Ascending aorta (tissue), 2 donors: ENCODE results near the gene TIMM17A. TPM values are rescaled to one million over a fixed set of nuclear protein-coding genes. Genes with fewer than 3 reads are reported as not detected.

Source experiments
- DNase-seq, 2 donors: peaks; one replicate each; pipeline ENCODE4 v3.0.0-alpha.2; 2019; ENCODE audit warnings: low spot score in 2 of 2
- H3K27ac ChIP-seq, 2 donors: fragments of 200-600 bp; sonication (generic); one replicate each; pipeline ENCODE4 v1.5.1; 2016 to 2017; ENCODE audit warnings: mild to moderate bottlenecking in 1 of 2
- H3K27me3 ChIP-seq: fragments of 200-600 bp; sonication (generic); one replicate; pipeline ENCODE4 v1.5.1; 2017
- H3K36me3 ChIP-seq, 2 donors: fragments of 200-600 bp; sonication (generic); one replicate each; pipeline ENCODE4 v1.5.1; 2016
- H3K4me1 ChIP-seq, 2 donors: fragments of 200-600 bp; sonication (generic); one replicate each; pipeline ENCODE4 v1.5.1; 2016 to 2017; ENCODE audit warnings: mild to moderate bottlenecking in 1 of 2
- H3K4me3 ChIP-seq, 2 donors: fragments of 200-600 bp; sonication (generic); one replicate each; pipeline ENCODE4 v1.5.1; 2016 to 2017; ENCODE audit warnings: mild to moderate bottlenecking in 1 of 2
- H3K9me3 ChIP-seq, 2 donors: fragments of 200-600 bp; sonication (generic); one replicate each; pipeline ENCODE4 v1.5.1; 2016
- intact Hi-C: fragments of 100-400 bp; cut with DNase I; formaldehyde crosslinking; loops from one replicate; pipeline ENCODE4 v1.15.1; 2023
- total RNA-seq: library from RNA; depleted of rRNA; stranded (reverse); fragments of >200 nt; gene quantifications from one replicate; pipeline ENCODE4 v1.1.0, GENCODE V29; 2016
- TF ChIP-seq, protein P1 (sequence below), 3 experiments: fragments of 200-600 bp in 2 of 3; fragments of 450-650 bp in 1 of 3; sonication (generic) in 2 of 3; IDR thresholded peaks; one replicate each; pipeline ENCODE4 v1.5.1; 2016 to 2019; ENCODE audit warnings: antibody characterized with exemption in 3 of 3, mild to moderate bottlenecking in 1 of 3, moderate library complexity in 1 of 3

The TIMM17A gene
- total RNA-seq, 1 donor from 2014 or later: 7.9 TPM

DNA sequence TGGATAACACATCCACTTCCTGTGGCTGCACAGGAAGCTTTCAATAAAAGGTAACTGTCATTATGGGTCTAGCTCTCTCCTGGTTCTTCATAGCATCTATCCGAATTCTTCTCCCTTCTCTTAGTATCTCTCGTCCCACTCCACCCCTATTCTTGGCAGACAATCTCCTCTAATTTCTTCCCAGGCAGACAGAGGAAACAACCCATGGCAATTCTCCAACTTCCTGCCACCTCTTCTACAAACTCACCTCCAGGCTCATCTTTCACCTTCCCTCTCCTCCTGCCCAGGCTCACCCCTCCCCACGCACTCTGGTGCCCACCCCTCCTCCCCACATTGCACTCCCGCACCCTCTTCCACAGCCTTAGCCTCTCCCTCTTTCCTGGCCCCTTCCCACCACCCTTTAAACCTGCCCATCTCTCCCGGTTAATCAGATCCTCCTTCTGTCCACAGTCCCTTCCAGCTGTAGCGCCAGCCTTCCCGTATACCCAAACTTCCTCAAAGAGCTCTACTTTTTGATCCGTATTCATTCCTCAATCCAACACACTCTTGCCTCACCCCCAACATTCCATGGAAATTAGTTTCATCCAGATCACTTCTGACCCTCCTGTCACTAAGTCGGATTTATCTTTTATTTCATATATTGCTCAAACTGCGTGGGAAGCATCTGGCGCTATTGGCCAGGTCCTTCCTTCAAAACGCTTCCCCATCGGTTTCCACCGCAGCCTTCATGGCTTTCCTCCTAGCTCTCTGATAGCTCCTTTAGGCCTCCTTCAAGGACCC is 40.7 kb upstream of the TIMM17A start:
- H3K27me3 ChIP-seq: no peaks in the 10 kb centered on the region
- DNase-seq: no peak
- intact Hi-C loops: loop anchor here (1.0 kb wide), 1 partner anchor 9 kb away; no protein-coding TSS in a partner anchor
- H3K27ac ChIP-seq: peak overlapping the region; percentile 94 to 97
- H3K4me1 ChIP-seq: peaks cover 75 to 95% of the 10 kb centered on the region in 2 donors
- H3K9me3 ChIP-seq: no peaks in the 10 kb centered on the region
- peaks cover 32 to 37% of the 10 kb centered on the region in 2 donors for H3K36me3 ChIP-seq
- peak overlapping the region in 1 of 2 donors; percentile 31 for H3K4me3 ChIP-seq
- TF ChIP-seq, protein P1, sequence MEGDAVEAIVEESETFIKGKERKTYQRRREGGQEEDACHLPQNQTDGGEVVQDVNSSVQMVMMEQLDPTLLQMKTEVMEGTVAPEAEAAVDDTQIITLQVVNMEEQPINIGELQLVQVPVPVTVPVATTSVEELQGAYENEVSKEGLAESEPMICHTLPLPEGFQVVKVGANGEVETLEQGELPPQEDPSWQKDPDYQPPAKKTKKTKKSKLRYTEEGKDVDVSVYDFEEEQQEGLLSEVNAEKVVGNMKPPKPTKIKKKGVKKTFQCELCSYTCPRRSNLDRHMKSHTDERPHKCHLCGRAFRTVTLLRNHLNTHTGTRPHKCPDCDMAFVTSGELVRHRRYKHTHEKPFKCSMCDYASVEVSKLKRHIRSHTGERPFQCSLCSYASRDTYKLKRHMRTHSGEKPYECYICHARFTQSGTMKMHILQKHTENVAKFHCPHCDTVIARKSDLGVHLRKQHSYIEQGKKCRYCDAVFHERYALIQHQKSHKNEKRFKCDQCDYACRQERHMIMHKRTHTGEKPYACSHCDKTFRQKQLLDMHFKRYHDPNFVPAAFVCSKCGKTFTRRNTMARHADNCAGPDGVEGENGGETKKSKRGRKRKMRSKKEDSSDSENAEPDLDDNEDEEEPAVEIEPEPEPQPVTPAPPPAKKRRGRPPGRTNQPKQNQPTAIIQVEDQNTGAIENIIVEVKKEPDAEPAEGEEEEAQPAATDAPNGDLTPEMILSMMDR (IDR thresholded peaks at IDR 0.05): no peak

DNA sequence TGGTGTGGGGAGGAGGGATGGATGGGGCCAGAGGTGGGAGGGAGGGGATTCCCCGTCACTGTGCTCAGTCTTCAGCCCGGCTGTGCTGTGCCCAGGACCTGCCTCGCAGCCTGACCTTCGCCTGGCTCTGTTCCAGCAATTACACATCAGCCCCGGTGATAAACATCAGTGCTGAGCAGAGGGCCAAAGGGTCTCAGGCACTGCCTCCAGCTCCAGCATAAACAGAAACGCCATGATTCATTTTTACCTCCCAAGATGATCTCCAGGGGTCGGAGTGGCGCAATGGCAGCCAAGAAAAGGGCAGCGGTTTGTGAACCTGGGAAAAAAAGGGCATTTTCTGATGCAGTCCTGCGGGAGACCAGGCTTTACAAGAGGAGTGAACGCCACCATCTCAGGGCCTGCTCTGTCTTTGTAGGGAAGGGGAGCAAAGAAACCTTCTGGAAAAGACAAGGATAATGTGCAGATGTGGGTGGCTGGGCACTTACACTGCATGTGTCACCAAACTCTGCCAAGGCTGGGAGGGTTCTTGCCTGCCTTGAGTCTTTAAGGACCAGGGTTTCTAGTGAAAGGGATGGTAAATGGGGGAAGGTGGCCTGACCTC is 38.6 kb upstream of the TIMM17A start:
- Histone ChIP-seq H3K4me3 (peak overlapping the region; percentile 30 to 50), H3K27me3 (no peaks in the 10 kb centered on the region), H3K36me3 (peaks cover 39 to 40% of the 10 kb centered on the region in 2 donors), H3K9me3 (no peaks in the 10 kb centered on the region), H3K27ac (peak overlapping the region; percentile 94 to 97), H3K4me1 (peaks cover 71 to 94% of the 10 kb centered on the region in 2 donors)
- TF ChIP-seq, protein P1 (IDR thresholded peaks at IDR 0.05): no peak
- DNase-seq: peak; percentile 69 to 97
- intact Hi-C loops: loop anchor here (2.0 kb wide), 2 partner anchors 22 to 30 kb away; partner anchors contain the start of gene LMOD1

DNA sequence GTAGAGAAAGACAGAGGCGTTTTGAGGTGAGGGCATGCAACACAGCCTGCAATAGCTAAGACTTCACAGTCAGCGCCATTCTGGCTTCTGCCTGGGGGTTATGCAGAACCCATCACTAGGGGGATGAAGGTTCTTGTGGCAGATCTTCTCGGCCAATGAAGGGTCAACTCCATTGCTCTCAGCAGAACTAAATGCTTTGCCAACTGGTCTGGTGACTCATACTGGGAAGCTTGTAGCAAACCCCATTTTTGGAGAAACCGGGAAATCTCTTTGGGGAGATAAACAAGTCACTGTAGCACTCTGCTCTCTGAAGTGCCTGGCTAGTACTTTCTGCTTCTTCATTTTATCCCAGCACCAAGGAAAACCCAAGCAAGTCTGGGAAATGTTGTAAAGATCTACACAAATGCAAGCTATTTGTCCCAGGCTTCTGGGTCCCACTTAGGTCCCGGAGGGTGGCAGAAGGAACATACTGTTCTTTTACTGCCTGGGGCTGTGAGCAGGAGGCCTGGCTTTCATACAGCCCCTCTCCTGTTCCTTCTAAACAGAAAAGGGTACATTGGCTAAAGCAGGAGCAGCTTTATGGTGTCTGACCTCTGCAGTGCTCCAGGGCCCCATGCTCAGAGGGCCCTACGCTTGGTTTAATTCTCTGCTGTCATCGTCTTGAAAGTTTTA is 37.8 kb upstream of the TIMM17A start:
- Histone ChIP-seq H3K27me3 (no peaks in the 10 kb centered on the region), H3K4me3 (peak overlapping the region; percentile 33 to 50), H3K27ac (peak overlapping the region; percentile 94 to 97), H3K4me1 (peaks cover 66 to 94% of the 10 kb centered on the region in 2 donors), H3K36me3 (peaks cover 31 to 40% of the 10 kb centered on the region in 2 donors), H3K9me3 (no peaks in the 10 kb centered on the region)
- no peak for DNase-seq
- TF ChIP-seq, protein P1 (IDR thresholded peaks at IDR 0.05): no peak
- intact Hi-C loops: loop anchor here (2.0 kb wide), 2 partner anchors 21 to 29 kb away; partner anchors contain the start of gene LMOD1

DNA sequence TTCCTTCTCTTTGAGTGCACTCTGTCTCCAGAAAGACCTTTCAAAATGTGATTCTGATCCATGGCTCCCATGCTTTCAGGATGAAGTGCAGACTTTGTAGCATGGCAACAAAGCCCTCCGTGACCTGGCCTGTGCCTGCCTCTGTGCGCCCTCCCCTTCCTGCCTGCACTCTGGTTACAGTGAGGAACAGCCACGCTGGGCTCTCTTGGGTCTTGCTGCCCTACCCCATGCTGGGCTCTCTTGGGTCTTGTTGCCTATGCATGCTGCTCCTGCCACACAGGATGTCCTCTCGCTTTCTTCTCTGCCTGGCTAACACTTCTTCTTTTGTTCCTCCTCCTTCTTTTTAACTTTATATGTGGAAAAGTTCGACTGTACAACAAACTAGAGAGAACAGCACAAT is 37.0 kb upstream of the TIMM17A start:
- TF ChIP-seq, protein P1 (IDR thresholded peaks at IDR 0.05): no peak
- peak overlapping the region; percentile 33 to 50 for H3K4me3 ChIP-seq
- H3K9me3 ChIP-seq: no peaks in the 10 kb centered on the region
- intact Hi-C loops: no loop called here
- no peak for DNase-seq
- H3K4me1 ChIP-seq: peaks cover 61 to 92% of the 10 kb centered on the region in 2 donors
- H3K36me3 ChIP-seq: peaks cover 36 to 48% of the 10 kb centered on the region in 2 donors
- peak overlapping the region; percentile 94 to 97 for H3K27ac ChIP-seq
- no peaks in the 10 kb centered on the region for H3K27me3 ChIP-seq

DNA sequence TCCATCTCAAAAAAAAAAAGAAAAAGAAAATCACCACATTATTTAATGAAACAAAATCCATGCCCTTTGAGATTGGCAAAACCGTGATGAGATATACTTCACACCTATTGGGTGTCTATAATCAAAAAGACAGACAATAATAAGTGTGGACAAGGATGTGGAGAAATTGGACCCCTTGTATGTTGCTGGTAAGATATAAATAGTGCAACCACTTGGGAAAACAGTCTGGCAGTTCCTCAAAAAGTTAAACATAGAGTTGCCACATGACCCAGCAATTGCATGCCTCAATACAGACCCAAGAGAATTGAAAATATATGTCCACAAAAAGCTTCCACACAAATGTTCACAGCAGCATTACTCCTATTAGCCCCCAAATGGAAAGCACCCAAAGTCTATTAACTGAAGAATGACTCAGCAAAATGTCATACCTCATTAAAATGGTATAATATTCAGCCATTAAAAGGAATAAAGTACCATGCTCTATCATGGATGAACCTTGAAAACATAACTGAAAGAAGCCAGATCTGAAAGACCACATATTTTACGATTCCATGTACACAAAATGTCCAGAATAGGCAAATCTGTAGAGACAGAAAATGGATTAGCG is 33.2 kb upstream of the TIMM17A start:
- no peak for DNase-seq
- H3K9me3 ChIP-seq: no peaks in the 10 kb centered on the region
- H3K27me3 ChIP-seq: no peaks in the 10 kb centered on the region
- H3K4me3 ChIP-seq: no peak overlapping the region
- TF ChIP-seq, protein P1 (IDR thresholded peaks at IDR 0.05): no peak
- peaks cover 36 to 86% of the 10 kb centered on the region in 2 donors for H3K4me1 ChIP-seq
- peak overlapping the region; percentile 94 to 97 for H3K27ac ChIP-seq
- peaks cover 41 to 55% of the 10 kb centered on the region in 2 donors for H3K36me3 ChIP-seq
- intact Hi-C loops: no loop called here
